Ovary (tissue), 9 donors: ENCODE results near the gene BCOR. TPM values are rescaled to one million over a fixed set of nuclear protein-coding genes. Genes with fewer than 3 reads are reported as not detected.

Experiments used
- DNase-seq, 5 donors: peaks; one replicate each; pipeline ENCODE4 v3.0.0-alpha.2; 2019 to 2020
- H3K27ac ChIP-seq, 2 donors: fragments of 200-600 bp; one replicate each; pipeline versions ENCODE4 v1.5.1 to v1.8.0; 2019 to 2022
- H3K27me3 ChIP-seq: fragments of 200-600 bp; one replicate; pipeline ENCODE4 v1.8.0; 2022
- H3K36me3 ChIP-seq: fragments of 200-600 bp; sonication (generic); one replicate; pipeline ENCODE4 v1.5.1; 2019
- H3K4me1 ChIP-seq: one replicate; pipeline ENCODE4 v1.8.1; 2013; ENCODE audit warnings: mild to moderate bottlenecking, moderate library complexity; ENCODE audit not compliant: insufficient read depth
- H3K4me3 ChIP-seq: fragments of 200-600 bp; sonication (generic); one replicate; pipeline ENCODE4 v1.5.1; 2017
- H3K9me3 ChIP-seq, 2 donors: fragments of 200-600 bp in 1 of 2; sonication (generic) in 1 of 2; one replicate each; pipeline versions ENCODE4 v1.5.1 to v1.8.1; 2013 to 2019; ENCODE audit warnings: mild to moderate bottlenecking in 1 of 2, moderate library complexity in 1 of 2
- EP300 ChIP-seq: sonication (generic); formaldehyde crosslinking; IDR thresholded peaks from one replicate; pipeline ENCODE4 v1.6.1; 2017; ENCODE audit warnings: antibody characterized with exemption
- POLR2A ChIP-seq: fragments of 450-650 bp; IDR thresholded peaks from one replicate; pipeline ENCODE4 v1.6.1; 2017; ENCODE audit warnings: antibody characterized with exemption, mild to moderate bottlenecking, moderate library complexity
- WGBS, 3 donors: extraction: QIAGEN DNeasy Blood & Tissue Kit in 1 of 3; methylation state at CpG; one replicate each; pipeline versions ENCODE4 v1.1.5 to v1.1.7; 2013 to 2017; 5-methylcytosine and 5-hydroxymethylcytosine counted together
- intact Hi-C, 4 donors: fragments of 100-400 bp; cut with DNase I; formaldehyde crosslinking; loops; one replicate each; pipeline versions ENCODE4 v1.11.0 to v1.15.1; 2022 to 2023
- polyA plus RNA-seq, 2 donors: library from polyadenylated mRNA; stranded (reverse); fragments of 200-250 nt in 1 of 2; fragments of 350-450 nt in 1 of 2; fragmentation: Illumina TruSeq in 1 of 2; extraction: RNeasy Lipid Tissue Mini Kit (QIAGEN cat#74804) in 1 of 2; gene quantifications; one replicate each; pipeline ENCODE4 v1.2.3, GENCODE V29; 2013 to 2014
- total RNA-seq, 7 donors: library from RNA; depleted of rRNA in 2 of 7; stranded (reverse); fragments of >200 nt in 2 of 7; fragmentation: NEBNext Ultra II Directional in 3 of 7; extraction: Animal tissue kit (Norgen Biotek cat#: 25700) in 3 of 7; gene quantifications; one replicate each; pipeline versions ENCODE4 v1.1.0 to v1.2.4, GENCODE V29; 2016 to 2023
- TF ChIP-seq, protein P1 (sequence below), 3 donors: fragments of 450-650 bp in 2 of 3; fragments of 200-600 bp in 1 of 3; IDR thresholded peaks; one replicate each; pipeline versions ENCODE4 v1.5.1 to v1.8.0; 2016 to 2022; ENCODE audit warnings: antibody characterized with exemption in 3 of 3, mild to moderate bottlenecking in 1 of 3
- donor health status: DM: no; HTN: no; CAD: no; lungs with moderate emphysema.
- donor health status: DM: no; HTN: no; CAD: no.
- donor health status: Bipolar disorder and iron deficiency.
- donor health status: DM: yes; HTN: yes; CAD: no.
- donor health status: DM: no; HTN: no; CAD: no.
- donor health status: DM: yes; HTN: yes; CAD: no.

BCOR gene
- total and polyA plus RNA-seq, 9 donors: 17.7 to 57.2 (median 42.3) TPM

DNA sequence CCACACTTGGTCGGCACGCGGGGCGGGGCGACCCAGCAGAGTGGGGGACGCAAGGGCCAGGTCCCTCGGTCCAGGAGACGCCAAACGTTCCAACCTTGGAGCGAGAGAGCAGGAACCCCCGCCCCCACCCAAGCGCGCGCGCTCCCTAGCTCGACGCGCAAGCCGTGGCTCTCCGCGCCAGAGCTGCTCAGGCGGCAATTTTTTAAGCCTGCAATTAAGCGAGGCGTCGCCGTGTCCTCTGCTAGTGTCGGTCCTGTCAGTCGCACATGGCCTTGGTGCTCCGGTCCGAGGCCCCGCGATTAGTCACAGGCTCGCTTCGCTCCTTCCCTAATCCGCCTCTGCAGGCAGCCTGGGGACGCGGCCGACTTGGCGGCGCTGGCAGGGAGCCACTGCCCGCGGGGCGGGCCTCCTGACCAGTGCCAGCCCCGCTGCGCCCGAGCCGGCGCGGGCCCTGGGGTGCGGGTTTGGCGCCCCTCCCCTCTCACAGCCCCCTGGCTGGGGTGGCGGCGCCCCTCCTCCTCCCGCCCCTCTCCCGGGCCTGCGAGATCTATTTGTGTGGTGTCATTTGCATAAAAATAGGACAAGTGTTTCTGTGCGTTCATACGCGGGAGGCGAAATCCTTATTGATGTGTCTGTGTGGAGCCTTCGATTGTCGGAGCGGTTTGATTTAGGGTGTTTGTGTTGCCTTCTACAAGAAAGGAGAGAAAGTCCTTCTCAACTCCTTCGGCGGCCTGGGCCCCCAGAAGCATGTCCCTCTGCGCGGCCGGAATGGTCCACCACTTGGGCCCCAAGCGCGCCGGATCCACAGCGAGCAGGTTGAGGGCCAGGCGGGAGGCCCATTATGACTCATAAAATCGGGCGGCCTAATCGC lies 9.8 kb upstream of the BCOR start:
- H3K27me3 ChIP-seq: no peaks in the 10 kb centered on the region
- peak; percentile 45 to 60 (median 53) for DNase-seq
- peak overlapping the region in 1 of 2 donors; percentile 96 for H3K27ac ChIP-seq
- intact Hi-C loops: loop anchor here (5.0 to 10.0 kb wide), 3 partner anchors 40 to 157 kb away; no protein-coding TSS in a partner anchor
- no peaks in the 10 kb centered on the region for H3K36me3 ChIP-seq
- 12 to 29% (median 14%) methylated on average over 72 to 76 of the region's 76 CpGs for whole genome bisulfite sequencing, 3 donors
- H3K4me3 ChIP-seq: peak overlapping the region; percentile 48
- TF ChIP-seq EP300: no peak
- TF ChIP-seq, protein P1, sequence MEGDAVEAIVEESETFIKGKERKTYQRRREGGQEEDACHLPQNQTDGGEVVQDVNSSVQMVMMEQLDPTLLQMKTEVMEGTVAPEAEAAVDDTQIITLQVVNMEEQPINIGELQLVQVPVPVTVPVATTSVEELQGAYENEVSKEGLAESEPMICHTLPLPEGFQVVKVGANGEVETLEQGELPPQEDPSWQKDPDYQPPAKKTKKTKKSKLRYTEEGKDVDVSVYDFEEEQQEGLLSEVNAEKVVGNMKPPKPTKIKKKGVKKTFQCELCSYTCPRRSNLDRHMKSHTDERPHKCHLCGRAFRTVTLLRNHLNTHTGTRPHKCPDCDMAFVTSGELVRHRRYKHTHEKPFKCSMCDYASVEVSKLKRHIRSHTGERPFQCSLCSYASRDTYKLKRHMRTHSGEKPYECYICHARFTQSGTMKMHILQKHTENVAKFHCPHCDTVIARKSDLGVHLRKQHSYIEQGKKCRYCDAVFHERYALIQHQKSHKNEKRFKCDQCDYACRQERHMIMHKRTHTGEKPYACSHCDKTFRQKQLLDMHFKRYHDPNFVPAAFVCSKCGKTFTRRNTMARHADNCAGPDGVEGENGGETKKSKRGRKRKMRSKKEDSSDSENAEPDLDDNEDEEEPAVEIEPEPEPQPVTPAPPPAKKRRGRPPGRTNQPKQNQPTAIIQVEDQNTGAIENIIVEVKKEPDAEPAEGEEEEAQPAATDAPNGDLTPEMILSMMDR (IDR thresholded peaks at IDR 0.05): no peak
- no peak for TF ChIP-seq POLR2A
- peaks cover 1% of the 10 kb centered on the region for H3K4me1 ChIP-seq
- H3K9me3 ChIP-seq: no peaks in the 10 kb centered on the region

DNA sequence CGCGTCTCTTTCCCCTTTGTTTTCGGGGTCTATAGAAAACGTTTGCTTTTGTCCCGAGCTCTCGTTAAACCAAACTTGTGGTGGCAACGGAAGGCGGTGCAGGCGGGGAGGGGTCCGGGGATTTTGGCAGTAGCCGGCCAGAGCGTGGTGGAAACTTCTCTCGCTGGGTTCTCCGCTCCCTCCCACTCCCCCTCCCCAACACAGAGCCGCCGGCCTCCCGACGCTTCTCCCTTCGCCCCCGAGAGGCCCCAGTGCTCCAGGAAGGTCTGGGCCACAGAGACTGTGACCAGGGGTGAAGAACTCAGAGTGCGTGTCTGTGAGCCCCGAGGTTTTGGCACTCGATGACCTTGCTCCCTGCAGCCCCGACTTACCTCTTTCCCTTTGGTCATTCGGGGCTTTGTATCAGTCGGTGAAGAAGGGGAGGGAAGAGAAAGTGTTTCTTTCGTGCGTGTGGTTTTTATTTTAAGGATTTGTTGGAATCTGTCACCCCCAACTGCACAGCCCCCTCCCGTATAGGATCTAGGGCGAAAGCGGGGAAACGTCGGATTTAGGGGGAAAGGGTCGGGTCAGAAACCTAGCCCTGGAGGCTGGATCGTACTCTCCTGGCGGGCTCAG lies 9.0 kb upstream of the BCOR start:
- TF ChIP-seq EP300 (no peak), POLR2A (no peak)
- TF ChIP-seq, protein P1 (IDR thresholded peaks at IDR 0.05): no peak
- no peaks in the 10 kb centered on the region for H3K9me3 ChIP-seq
- intact Hi-C loops: loop anchor here (5.0 to 10.0 kb wide), 3 partner anchors 41 to 158 kb away; no protein-coding TSS in a partner anchor
- H3K36me3 ChIP-seq: no peaks in the 10 kb centered on the region
- 5 to 14% (median 7%) methylated on average over 36 of the region's 36 CpGs for WGBS, 3 donors
- peak overlapping the region; percentile 48 for H3K4me3 ChIP-seq
- H3K27me3 ChIP-seq: no peaks in the 10 kb centered on the region
- peak overlapping the region in 1 of 2 donors; percentile 96 for H3K27ac ChIP-seq
- DNase-seq: peak in 1 of 5 donors; percentile 45
- H3K4me1 ChIP-seq: peaks cover 1% of the 10 kb centered on the region

DNA sequence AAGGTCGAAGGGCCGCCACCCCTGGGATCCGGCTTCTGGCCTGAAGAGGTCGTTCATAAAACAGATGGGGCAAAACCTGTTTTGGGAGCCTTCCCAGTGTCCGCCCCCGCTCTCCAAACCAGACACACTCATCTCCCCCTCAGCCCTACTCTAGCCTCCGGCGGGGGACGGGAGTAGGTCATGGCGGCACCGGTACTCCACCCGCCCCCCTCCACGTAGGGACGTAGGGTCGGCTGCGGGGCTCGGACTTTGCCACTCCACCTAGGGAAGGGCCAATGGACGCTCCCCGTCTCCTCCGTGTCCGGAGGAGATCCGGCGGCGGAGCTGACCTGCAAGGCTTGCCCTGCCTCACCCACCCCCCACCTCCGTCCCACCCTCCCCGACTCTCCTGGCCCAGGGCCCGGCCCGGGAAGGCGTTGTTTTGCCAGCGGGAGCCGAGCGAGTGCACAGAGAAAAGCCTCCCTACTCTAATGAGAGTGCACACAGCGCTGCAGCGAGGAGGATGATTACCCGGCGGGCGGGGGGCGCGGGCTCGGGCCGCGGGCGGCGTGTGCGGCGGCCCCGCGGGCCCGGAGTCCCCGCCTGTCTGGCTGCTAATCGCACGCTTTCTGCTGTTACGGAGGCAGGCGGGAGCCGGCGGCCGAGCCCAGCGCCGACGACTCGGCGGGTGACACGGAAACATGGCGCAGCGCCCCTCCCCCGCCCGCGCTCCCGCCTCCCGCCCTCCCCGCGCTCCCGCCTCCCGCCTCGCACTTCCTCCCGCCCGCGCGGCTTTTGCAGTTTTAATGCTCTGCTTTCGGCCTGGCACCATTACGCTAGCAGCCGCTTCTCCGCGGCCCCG lies 8.3 kb upstream of the BCOR start:
- Histone ChIP-seq H3K27ac (peak overlapping the region; percentile 55 to 96), H3K27me3 (no peaks in the 10 kb centered on the region), H3K4me1 (peaks cover 1% of the 10 kb centered on the region), H3K4me3 (peak overlapping the region; percentile 48), H3K9me3 (no peaks in the 10 kb centered on the region), H3K36me3 (no peaks in the 10 kb centered on the region)
- intact Hi-C loops: loop anchor here (5.0 to 10.0 kb wide), 3 partner anchors 41 to 159 kb away; no protein-coding TSS in a partner anchor
- TF ChIP-seq, protein P1 (IDR thresholded peaks at IDR 0.05): no peak
- TF ChIP-seq POLR2A (no peak), EP300 (no peak)
- DNase-seq: peak; percentile 71 to 78 (median 76)
- 4 to 11% (median 6%) methylated on average over 41 to 85 of the region's 85 CpGs for WGBS, 3 donors
